WTC11 (cell line): ENCODE results near the gene INPP5F. TPM values are rescaled to one million over a fixed set of nuclear protein-coding genes. Genes with fewer than 3 reads are reported as not detected.
A peak's percentile ranks its signal among the peaks of the same experiment; 100 is the strongest.

ENCODE experiments used
- ATAC-seq: fragments of 200-7000 bp; cut with Tn5 transposase; 2 replicates; pipeline ENCODE4 v1.10.0; 2021; ENCODE audit warnings: mild to moderate bottlenecking, moderate library complexity
- CTCF ChIA-PET: fragments of 300-600 bp; sonication (Branson Sonifier 250); formaldehyde crosslinking; loops from one replicate; lab custom pipeline; 2021; ENCODE audit warnings: antibody characterized with exemption; lab: Charles Lee
- POLR2A ChIA-PET: fragments of 350-600 bp; sonication (Branson Sonifier 250); formaldehyde crosslinking; loops from one replicate; lab custom pipeline; 2021; ENCODE audit warnings: antibody characterized with exemption; lab: Charles Lee
- DNase-seq: peaks from one replicate; pipeline ENCODE4 v3.0.0; 2021; ENCODE audit warnings: low spot score
- H3K27ac Mint-ChIP-seq: 2 replicates; pipeline ENCODE4 v1.8.0; 2021; ENCODE audit warnings: mixed read lengths
- H3K27me3 Mint-ChIP-seq: 2 replicates; pipeline ENCODE4 v1.8.0; 2021; ENCODE audit warnings: low read depth, mild to moderate bottlenecking, moderate library complexity, mixed read lengths
- H3K36me3 Mint-ChIP-seq: 2 replicates; pipeline ENCODE4 v1.8.0; 2021; ENCODE audit warnings: mixed read lengths
- H3K4me1 Mint-ChIP-seq: 2 replicates; pipeline ENCODE4 v1.8.0; 2022; ENCODE audit warnings: mixed read lengths
- H3K4me3 Mint-ChIP-seq: 2 replicates; pipeline ENCODE4 v1.8.0; 2021; ENCODE audit warnings: mild to moderate bottlenecking, moderate library complexity, mixed read lengths
- H3K9me3 Mint-ChIP-seq: 2 replicates; pipeline ENCODE4 v1.8.0; 2021; ENCODE audit warnings: mixed read lengths
- CDX4 ChIP-seq: fragments of 250-450 bp; sonication (Bioruptor Pico); IDR thresholded peaks from 2 replicates; pipeline ENCODE4 v1.9.0; 2021; ENCODE audit warnings: moderate library complexity, mild to moderate bottlenecking, inconsistent platforms, borderline replicate concordance
- FOXK1 ChIP-seq: sonication (generic); formaldehyde crosslinking; IDR thresholded peaks from 2 replicates; pipeline ENCODE4 v1.8.0; 2022; ENCODE audit warnings: mild to moderate bottlenecking, moderate library complexity, missing genetic modification reagents
- FOXP1 ChIP-seq: sonication (generic); formaldehyde crosslinking; IDR thresholded peaks from 2 replicates; pipeline ENCODE4 v1.8.0; 2022; ENCODE audit warnings: missing genetic modification reagents, mild to moderate bottlenecking, moderate library complexity, borderline replicate concordance
- FOXP4 ChIP-seq: sonication (generic); formaldehyde crosslinking; IDR thresholded peaks from 2 replicates; pipeline ENCODE4 v1.8.0; 2022; ENCODE audit warnings: mild to moderate bottlenecking, missing genetic modification reagents
- GTF2I ChIP-seq: fragments of 250-450 bp; sonication (Bioruptor Pico); conservative IDR thresholded peaks from 2 replicates; pipeline ENCODE4 v1.4.0; 2021; ENCODE audit warnings: mild to moderate bottlenecking
- NFYB ChIP-seq: sonication (generic); formaldehyde crosslinking; conservative IDR thresholded peaks from 2 replicates; pipeline ENCODE4 v1.8.0; 2022; ENCODE audit warnings: low read depth, missing genetic modification reagents
- PRRX2 ChIP-seq: fragments of 250-450 bp; sonication (Bioruptor Pico); IDR thresholded peaks from 2 replicates; pipeline ENCODE4 v1.8.0; 2021; ENCODE audit warnings: mild to moderate bottlenecking
- SP1 ChIP-seq: sonication (generic); formaldehyde crosslinking; conservative IDR thresholded peaks from 2 replicates; pipeline ENCODE4 v1.8.1; 2022; ENCODE audit warnings: missing genetic modification reagents
- USF1 ChIP-seq: sonication (generic); formaldehyde crosslinking; IDR thresholded peaks from 2 replicates; pipeline ENCODE4 v1.8.0; 2022; ENCODE audit warnings: mild to moderate bottlenecking, missing genetic modification reagents
- ZBTB21 ChIP-seq: sonication (generic); formaldehyde crosslinking; IDR thresholded peaks from 2 replicates; pipeline ENCODE4 v1.8.1; 2023; ENCODE audit warnings: mild to moderate bottlenecking, missing genetic modification reagents, borderline replicate concordance
- ZNF121 ChIP-seq: sonication (generic); formaldehyde crosslinking; IDR thresholded peaks from 2 replicates; pipeline ENCODE4 v1.8.0; 2023; ENCODE audit warnings: missing genetic modification reagents
- total RNA-seq: library from RNA; stranded (reverse); gene quantifications from 3 replicates; pipeline ENCODE4 v1.2.3, GENCODE V29; 2021
- TF ChIP-seq, protein P1 (sequence below): sonication (generic); formaldehyde crosslinking; IDR thresholded peaks from 2 replicates; pipeline ENCODE4 v1.8.1; 2023; ENCODE audit warnings: mild to moderate bottlenecking, missing genetic modification reagents
- TF ChIP-seq, protein P2 (sequence below): fragments of 200-600 bp; IDR thresholded peaks from 2 replicates; pipeline ENCODE4 v1.8.0; 2022; ENCODE audit warnings: antibody characterized with exemption

INPP5F gene
- total RNA-seq, 1 experiment from 2014 or later, result 83.3 TPM

- peak overlapping the region; percentile 82 for H3K4me3 Mint-ChIP-seq
- no peaks in the 10 kb centered on the region for H3K27me3 Mint-ChIP-seq
- ChIA-PET CTCF (interaction anchor here (0.7 to 4.3 kb wide), 47 partner anchors 11 to 487 kb away, joined by 3 to 75 read pairs (median 5); partner anchors contain the start of genes BAG3, GRK5, INPP5F and MCMBP), POLR2A (interaction anchor here (0.6 to 2.9 kb wide), 11 partner anchors 15 to 173 kb away, joined by 3 to 49 read pairs (median 4); partner anchors contain the start of genes BAG3 and INPP5F)
- peaks cover 4% of the 10 kb centered on the region; the same call in 1 of the 2 replicates for H3K9me3 Mint-ChIP-seq
- DNase-seq, result peak; percentile 77
- ATAC-seq, result peak; percentile 29
- TF ChIP-seq CDX4 (CRISPR knock-in tag) (no peak), GTF2I (CRISPR knock-in tag) (peak; percentile 84; the same call in 1 of the 2 replicates), ZNF121 (CRISPR knock-in tag) (peak; percentile 70), USF1 (CRISPR knock-in tag) (no peak), SP1 (CRISPR knock-in tag) (peak; percentile 45; the same call in 1 of the 2 replicates), FOXP1 (no peak), PRRX2 (CRISPR knock-in tag) (0 out of 2 replicates have a peak, but pooled peaks have one; percentile 44)
- TF ChIP-seq, protein P1, sequence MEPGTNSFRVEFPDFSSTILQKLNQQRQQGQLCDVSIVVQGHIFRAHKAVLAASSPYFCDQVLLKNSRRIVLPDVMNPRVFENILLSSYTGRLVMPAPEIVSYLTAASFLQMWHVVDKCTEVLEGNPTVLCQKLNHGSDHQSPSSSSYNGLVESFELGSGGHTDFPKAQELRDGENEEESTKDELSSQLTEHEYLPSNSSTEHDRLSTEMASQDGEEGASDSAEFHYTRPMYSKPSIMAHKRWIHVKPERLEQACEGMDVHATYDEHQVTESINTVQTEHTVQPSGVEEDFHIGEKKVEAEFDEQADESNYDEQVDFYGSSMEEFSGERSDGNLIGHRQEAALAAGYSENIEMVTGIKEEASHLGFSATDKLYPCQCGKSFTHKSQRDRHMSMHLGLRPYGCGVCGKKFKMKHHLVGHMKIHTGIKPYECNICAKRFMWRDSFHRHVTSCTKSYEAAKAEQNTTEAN (CRISPR knock-in tag), result 0 out of 2 replicates have a peak, but pooled peaks have one; percentile 13
- TF ChIP-seq, protein P2, sequence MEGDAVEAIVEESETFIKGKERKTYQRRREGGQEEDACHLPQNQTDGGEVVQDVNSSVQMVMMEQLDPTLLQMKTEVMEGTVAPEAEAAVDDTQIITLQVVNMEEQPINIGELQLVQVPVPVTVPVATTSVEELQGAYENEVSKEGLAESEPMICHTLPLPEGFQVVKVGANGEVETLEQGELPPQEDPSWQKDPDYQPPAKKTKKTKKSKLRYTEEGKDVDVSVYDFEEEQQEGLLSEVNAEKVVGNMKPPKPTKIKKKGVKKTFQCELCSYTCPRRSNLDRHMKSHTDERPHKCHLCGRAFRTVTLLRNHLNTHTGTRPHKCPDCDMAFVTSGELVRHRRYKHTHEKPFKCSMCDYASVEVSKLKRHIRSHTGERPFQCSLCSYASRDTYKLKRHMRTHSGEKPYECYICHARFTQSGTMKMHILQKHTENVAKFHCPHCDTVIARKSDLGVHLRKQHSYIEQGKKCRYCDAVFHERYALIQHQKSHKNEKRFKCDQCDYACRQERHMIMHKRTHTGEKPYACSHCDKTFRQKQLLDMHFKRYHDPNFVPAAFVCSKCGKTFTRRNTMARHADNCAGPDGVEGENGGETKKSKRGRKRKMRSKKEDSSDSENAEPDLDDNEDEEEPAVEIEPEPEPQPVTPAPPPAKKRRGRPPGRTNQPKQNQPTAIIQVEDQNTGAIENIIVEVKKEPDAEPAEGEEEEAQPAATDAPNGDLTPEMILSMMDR, result peak; percentile 89
- peaks cover 28% of the 10 kb centered on the region for H3K4me1 Mint-ChIP-seq
- no peaks in the 10 kb centered on the region; the same call in 1 of the 2 replicates for H3K36me3 Mint-ChIP-seq
- H3K27ac Mint-ChIP-seq, result peak overlapping the region; percentile 100
Measured at GRCh38 chr10:119686465-119687191, 39.2 kb upstream of the INPP5F start.

GRCh38 chr10:119687192-119688032, 38.4 kb upstream of the INPP5F start:
- Mint-ChIP-seq H3K27me3 (no peaks in the 10 kb centered on the region), H3K36me3 (no peaks in the 10 kb centered on the region), H3K9me3 (no peaks in the 10 kb centered on the region), H3K4me1 (peaks cover 28% of the 10 kb centered on the region), H3K27ac (peak overlapping the region; percentile 100), H3K4me3 (peak overlapping the region; percentile 82)
- POLR2A ChIA-PET, result interaction anchor here (0.6 to 2.9 kb wide), 15 partner anchors 19 to 186 kb away, joined by 3 to 49 read pairs (median 4); partner anchors contain the start of genes BAG3 and INPP5F
- TF ChIP-seq FOXP4 (CRISPR knock-in tag), result peak; percentile 35; the same call in 1 of the 2 replicates
- TF ChIP-seq SP1 (CRISPR knock-in tag), result 0 out of 2 replicates have a peak, but pooled peaks have one; percentile 28
- peak; percentile 61 for TF ChIP-seq NFYB (CRISPR knock-in tag)
- no peak for TF ChIP-seq ZBTB21
- TF ChIP-seq FOXK1, result peak; percentile 77; the same call in 1 of the 2 replicates
- DNase-seq, result peak; percentile 87
- peak; percentile 92 for ATAC-seq
- CTCF ChIA-PET, result interaction anchor here (0.5 to 4.3 kb wide), 51 partner anchors 10 to 488 kb away, joined by 3 to 75 read pairs (median 5); partner anchors contain the start of genes BAG3, GRK5, INPP5F and MCMBP
